PFSK-1 (cell line): ENCODE data around the gene HS2ST1.

ENCODE experiments used
- SIN3A ChIP-seq: IDR thresholded peaks from 2 replicates; pipeline ENCODE4 v1.6.1; 2012; ENCODE audit warnings: mild to moderate bottlenecking, low read length, moderate library complexity, borderline replicate concordance; ENCODE audit not compliant: insufficient read depth
- TAF1 ChIP-seq: IDR thresholded peaks from 2 replicates; pipeline ENCODE4 v1.6.1; 2012; ENCODE audit warnings: low read length, control low read depth, borderline replicate concordance; ENCODE audit not compliant: insufficient read depth

DNA sequence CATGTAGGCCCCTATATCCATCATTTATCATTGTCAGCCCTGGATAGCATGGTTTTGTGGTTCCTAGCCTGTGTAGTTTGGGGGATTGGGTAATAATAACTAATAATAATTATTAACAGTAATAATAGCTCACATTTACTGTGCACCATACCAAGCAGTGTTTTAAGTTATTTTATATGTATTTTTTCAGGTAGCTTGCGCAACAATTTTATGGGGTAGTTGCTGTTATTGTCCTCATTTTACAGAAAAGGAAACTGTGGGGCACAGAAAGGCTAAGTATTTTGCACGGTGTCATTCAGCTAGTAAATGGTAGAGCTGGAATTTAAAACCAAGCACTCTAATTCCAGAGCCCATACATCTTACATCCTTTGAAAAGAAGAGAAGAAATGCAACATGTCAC, 179.8 kb downstream of the HS2ST1 start:
- TF ChIP-seq SIN3A (no peak), TAF1 (no peak)
